Measurements from ENCODE around the gene COL18A1.
"Not testable (repeated sequence)": the region's sequence is repeated elsewhere in the genome, so short reads cannot be mapped to it uniquely, and the experiment has no call there.

COL18A1 gene

DNA sequence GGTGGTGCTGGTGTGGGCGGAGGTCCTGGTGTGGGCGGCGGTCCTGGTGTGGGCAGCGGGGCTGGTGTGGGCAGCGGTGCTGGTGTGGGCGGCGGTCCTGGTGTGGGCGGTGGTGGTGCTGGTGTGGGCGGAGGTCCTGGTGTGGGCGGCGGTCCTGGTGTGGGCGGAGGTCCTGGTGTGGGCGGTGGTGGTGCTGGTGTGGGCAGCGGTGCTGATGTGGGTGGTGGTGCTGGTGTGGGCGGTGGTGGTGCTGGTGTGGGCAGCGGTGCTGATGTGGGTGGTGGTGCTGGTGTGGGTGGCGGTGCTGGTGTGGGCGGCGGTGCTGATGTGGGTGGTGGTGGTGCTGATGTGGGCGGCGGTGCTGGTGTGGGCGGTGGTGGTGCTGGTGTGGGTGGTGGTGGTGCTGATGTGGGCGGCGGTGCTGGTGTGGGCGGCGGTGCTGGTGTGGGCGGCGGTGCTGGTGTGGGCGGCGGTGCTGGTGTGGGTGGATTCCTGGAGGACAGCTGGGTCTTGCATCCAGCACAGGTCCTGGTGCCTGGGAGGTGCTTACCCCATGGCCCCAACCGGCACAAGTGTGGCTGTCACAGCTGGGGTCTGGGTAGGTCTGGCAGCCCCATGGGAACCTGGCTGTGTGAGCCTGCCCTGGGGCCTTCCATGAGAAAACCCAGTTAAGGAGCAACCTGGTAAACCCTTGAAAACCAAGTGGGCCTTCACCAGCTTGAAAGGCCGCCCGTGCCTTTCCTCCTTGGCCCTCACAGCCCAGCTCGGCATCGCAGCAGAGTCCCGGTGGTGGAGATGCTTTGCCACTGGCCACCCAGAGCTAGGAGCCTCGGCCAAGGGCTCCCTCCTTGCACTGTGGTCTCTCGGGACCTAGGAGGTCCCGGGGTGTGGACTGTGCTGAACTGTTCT, 38.0 kb downstream of the COL18A1 start:
- FAIRE-seq: not testable (repeated sequence)

DNA sequence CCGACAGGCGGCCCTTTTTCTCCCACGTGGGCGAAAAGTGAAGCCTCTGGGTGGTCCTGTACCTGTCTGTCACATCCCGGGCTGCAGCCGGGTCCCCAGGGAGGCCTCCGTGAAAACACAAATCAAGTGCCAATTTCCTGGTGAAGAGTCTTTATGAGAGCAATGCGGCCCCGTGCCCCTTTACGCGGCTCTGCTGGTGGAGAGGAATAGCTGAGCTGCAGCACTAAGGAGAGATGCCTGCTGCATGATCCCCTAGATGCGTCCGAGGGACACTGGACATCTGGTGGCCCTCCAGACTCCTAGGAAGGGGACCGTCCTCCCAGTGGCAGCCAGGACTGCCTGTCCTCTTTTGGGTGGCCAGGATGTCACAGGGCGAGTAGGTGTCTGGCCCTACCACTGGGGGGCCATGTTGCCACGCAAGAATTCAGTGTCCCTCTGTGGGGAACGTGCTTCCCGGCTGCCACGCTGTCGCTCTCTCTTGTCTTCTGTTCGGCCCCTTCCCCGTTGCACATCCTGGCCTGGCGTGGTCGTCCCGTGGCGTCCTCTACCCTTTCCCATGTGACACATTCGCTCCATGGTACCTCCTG, 38.7 kb downstream of the COL18A1 start:
- FAIRE-seq: no peak

DNA sequence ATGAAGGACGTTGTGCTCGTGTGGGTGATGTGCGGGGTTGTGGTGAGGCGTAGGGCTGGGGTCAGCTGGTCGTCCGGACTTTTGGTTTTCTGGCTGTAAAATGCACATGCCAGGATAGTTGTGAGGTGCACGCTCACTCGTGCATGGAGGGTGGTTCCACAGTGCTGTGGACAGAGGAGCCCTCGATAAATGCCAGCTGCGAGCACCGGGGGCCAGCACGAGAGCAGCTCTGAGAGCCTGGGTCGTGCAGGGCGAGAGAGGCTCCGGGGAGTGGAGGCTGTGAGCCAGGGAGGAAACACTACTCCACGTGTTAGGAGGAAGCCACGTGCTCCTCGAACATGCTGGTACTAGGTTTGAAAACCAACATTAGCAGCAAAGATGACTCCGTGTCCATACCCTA, 39.4 kb downstream of the COL18A1 start:
- FAIRE-seq: no peak

GRCh38 chr21:45445369-45445768, 40.4 kb downstream of the COL18A1 start:
- no peak for FAIRE-seq

DNA sequence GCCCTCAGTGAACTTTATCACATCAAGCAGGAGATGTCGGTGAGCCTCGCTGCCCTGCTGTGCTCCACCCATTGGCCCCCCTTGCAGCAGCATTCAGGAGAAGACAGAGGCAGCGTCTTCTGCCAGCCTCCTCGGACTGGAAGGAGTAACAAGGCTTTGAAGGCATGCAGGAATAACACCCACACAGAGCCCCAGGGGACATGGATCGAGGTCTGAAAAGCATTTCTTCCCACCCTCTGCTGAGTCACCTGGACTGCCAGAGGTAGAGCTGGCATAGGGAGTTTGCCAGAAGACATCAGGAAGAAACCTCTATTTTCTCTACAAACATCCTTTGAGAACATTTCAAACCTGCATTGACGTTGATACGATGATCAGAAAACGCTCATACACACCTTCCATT, 42.9 kb downstream of the COL18A1 start:
- no peak for FAIRE-seq

DNA sequence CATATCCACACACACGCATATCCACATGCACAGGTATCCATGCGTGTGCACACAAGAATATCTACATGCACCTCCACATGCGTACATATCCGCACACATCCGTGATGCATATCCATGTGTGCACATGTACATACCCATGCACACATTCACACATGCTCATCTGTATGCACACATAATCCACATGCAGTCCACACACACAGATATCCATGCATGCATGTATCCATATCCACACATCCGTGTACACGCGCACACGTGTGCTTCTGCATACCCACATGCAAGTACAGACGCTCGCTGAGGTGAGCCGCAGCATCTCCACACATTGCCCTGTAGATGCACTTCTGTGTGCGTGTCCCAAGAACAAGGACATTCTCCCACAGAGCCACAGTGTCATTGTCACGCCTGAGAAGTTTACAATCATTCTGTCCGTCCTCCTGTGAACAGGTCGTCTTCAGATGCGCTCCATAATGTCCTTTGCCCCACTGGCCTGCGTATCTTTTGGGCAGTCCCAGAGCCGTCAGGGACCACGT, 43.4 kb downstream of the COL18A1 start:
- FAIRE-seq: no peak

GRCh38 chr21:45448810-45449657, 44.1 kb downstream of the COL18A1 start:
- FAIRE-seq: no peak

DNA sequence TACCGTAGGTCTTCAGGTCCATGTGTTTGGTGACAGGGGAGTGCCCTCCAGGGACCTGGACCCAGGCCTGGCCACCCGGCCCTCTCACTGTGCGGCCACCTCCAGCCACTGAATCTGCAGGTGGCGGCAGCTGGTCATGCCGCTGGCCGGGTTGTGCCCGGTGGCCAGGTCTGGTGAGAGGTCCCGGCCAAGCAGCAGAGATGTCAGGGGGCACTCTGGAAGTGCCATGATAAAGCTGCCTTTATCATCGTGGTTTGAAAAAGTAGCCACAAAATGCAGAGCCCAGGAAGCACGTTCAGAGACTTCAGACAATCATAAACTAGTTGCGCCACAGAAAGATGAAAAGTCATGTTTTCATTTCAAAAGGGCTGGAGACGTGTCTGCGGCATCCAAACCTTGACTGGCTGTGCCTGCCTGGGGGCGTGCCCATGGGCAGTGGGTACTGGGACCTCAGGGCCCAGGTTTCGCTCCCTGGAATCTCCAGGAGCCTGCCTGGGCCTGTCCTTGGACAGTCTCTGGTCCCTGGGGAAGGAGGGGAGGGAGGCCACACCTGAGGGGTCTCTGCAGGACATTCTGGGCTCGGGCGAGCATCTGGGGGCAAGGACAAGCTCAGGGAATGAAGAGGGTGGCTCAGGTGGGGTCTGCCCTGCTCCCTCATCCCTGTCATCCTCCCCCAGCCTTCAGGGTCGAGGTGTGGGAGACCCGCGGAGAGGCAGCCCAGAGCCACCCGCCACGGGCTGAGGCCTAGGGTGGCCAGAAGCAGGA, 44.9 kb downstream of the COL18A1 start:
- no peak for FAIRE-seq

DNA sequence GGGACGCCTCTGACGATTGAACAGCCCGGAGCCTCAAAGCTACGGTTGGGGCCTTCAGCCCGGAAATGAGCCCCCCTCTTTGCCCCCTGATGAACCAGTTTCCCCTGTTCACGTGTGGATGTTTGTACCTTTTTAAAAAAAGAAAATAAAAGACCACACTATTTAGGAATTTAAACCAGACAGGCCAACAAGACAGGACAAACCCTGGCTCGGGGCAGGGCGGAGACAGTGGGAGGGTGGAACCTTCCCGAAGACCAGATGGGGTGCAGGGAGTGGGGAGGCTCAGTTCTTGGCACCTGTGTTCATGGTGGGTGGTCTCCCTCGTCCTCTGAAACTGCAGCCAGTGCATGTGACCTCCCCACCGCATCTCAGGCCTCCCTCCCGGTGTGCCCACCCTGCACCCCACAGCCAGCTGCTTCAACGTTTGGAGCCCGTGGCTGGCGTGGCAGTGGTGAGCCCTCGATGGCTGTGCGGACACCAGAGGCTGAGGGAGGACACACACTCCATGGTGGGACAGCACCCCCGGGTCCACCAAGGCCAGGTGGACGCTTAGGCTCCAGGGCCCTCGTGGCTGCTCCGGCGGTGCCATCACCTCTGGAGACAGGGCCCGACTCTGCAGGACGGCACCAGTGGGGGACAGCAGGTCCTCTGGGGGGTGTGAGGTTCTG, 45.6 kb downstream of the COL18A1 start:
- no peak for FAIRE-seq

DNA sequence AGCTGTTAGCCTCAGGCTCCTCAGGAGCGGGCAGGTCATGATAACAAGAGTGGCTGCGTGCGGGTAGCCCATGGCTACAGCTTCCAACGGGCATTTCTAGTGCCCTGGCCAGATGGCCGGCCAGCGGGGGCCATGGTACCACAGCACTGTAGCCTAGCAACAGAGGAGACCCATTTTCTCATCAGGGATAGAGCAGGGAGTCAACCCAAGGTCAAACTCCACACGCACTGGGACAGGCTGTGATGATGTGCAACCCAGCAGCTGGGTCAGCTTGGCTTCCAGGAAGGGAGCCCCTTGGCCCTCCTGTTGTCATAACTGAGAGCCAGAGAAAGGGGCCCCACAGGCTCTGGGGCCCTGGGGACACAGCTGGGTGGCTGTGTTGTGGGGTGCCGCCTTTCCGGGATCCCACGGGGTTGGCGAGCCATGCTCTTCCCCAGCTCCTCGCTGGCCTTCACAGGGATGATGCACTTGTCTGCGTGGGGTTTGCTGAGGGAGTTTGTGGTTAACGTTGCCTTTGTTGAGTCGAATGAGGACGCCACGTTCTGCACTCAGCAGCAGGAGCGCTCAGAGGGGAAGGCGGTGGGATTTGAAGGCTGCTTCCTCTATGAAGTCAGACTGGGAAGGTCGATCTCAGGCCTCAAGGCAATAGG, 46.3 kb downstream of the COL18A1 start:
- FAIRE-seq: no peak

- no peak for FAIRE-seq
Observed at GRCh38 chr21:45451771-45452182, 46.8 kb downstream of the COL18A1 start.

DNA sequence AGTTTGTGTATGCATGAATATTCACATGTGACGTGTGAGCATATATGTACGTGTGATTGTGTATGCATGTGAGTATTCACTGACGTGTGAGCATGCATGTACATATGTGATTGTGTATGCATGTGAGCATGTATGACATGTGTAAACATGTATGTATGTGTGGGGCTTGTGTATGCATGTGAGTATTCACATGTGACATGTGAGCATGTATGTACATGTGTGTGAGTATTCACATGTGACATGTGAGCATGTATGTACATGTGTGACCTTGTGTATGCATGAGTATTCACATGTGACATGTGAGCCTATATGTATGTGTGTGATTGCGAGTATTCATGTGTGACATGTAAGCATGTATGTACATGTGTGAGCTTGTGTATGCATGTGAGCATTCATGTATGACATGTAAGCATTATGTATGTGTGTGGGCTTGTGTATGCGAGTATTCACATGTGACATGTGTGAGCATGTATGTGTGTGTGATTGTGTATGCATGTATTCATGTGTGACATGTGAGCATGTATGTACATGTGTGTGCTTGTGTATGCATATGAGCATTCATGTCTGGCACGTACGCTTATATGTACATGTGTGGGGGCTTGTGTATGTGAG, 47.8 kb downstream of the COL18A1 start:
- FAIRE-seq: no peak

GRCh38 chr21:45453308-45453950, 48.5 kb downstream of the COL18A1 start:
- no peak for FAIRE-seq

DNA sequence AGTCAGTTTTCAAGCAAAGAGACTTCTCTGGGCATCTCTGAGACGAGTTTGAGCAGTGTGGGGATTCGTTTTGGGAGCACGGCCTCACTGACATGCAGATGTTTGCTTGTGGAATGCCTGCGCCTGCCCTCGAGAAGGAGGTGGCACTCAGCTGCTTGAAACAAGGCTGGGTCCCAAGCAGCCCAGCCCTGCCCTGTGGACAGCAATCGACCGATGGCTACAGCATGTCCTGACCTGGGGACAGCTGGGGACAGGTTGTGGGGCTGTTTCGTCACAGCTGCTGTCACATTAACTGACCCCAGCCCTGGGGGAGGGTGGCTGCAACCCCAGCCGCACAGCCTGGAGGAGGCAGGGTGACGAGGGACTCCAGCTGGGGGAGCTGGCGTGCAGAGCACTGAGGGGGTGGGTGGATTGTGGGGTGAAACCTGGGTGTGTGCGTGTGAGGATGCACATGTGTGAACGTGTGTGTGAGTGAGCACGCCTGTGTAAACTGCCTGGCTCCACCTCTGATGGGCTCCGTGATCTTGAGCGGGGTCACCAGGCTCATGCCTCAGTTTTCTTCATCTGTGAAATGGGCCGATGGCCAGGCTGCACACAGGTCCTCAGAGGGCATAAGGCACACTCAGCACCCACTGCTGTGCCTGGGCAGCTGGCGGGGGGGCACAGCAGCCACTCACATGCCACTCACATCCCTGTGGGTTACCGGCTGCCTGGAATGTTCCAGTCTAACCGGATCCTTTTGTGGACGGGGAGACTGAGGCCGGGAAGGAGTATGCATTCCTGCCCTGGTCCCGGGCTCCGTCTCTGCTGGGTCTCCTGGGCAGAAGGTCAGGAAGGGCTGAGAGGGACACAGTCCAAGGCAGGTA, 49.3 kb downstream of the COL18A1 start:
- no peak for FAIRE-seq

DNA sequence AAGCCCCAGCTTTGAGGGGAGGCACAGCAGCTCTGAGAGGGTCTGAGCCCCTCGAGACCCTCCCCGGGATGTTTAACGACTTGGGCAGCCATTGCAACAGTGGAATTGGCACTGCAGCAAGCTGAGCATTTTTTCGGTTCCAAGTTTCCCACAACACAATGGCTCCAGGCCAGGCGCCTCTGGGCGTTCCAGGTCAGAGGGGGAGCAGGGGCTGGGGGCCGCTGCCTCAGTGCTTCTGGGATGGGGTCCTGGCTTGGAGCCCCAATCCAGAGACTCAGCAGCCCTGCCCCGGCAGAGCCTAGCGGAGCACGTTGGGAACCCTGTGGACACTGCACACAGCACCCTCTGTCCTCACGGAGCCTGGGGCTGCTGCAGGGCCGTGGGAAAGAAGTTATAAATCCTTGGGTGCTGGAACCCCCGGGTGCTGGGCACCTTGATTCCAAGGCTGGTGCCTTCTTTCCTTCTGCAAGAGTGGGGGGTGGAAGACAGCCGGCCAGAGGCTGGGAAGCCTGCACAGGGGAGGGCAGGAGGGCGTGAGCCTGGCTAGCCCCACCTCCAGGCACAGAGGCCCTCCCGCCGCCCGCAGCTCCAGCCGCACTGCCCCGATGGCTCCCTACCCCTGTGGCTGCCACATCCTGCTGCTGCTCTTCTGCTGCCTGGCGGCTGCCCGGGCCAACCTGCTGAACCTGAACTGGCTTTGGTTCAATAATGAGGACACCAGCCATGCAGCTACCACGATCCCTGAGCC, 50.1 kb downstream of the COL18A1 start:
- no peak for FAIRE-seq

DNA sequence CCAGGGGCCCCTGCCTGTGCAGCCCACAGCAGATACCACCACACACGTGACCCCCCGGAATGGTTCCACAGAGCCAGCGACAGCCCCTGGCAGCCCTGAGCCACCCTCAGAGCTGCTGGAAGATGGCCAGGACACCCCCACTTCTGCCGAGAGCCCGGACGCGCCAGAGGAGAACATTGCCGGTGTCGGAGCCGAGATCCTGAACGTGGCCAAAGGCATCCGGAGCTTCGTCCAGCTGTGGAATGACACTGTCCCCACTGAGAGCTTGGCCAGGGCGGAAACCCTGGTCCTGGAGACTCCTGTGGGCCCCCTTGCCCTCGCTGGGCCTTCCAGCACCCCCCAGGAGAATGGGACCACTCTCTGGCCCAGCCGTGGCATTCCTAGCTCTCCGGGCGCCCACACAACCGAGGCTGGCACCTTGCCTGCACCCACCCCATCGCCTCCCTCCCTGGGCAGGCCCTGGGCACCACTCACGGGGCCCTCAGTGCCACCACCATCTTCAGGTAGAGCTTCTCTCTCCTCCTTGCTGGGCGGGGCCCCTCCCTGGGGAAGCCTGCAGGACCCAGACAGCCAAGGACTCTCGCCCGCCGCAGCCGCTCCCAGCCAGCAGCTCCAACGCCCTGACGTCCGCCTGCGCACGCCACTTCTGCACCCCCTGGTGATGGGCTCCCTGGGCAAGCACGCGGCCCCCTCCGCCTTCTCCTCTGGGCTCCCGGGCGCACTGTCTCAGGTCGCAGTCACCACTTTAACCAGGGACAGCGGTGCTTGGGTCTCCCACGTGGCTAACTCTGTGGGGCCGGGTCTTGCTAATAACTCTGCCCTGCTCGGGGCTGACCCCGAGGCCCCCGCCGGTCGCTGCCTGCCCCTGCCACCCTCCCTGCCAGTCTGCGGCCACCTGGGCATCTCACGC, 51.0 kb downstream of the COL18A1 start:
- FAIRE-seq: no peak

DNA sequence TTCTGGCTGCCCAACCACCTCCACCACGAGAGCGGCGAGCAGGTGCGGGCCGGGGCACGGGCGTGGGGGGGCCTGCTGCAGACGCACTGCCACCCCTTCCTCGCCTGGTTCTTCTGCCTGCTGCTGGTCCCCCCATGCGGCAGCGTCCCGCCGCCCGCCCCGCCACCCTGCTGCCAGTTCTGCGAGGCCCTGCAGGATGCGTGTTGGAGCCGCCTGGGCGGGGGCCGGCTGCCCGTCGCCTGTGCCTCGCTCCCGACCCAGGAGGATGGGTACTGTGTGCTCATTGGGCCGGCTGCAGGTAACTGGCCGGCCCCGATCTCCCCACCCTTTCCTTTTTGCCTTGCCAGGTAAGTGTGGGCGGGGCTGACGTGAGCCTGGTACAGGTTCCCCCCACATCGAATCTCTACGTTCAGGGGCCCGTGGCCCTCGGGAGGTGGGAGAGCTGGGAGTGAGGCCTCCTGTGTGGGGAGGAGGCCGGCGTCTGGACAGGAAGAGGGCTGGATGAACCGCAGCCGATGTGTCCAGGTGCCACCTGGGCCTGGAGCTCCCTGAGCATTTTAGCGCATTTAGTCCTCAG, 51.7 kb downstream of the COL18A1 start:
- no peak for FAIRE-seq

All from A204.1 (cell line).